Neural progenitor cell (in vitro differentiated cells): Measurements from ENCODE around the gene DHDH. TPM values are rescaled to one million over a fixed set of nuclear protein-coding genes. Genes with fewer than 3 reads are reported as not detected.
A peak's percentile ranks its signal among the peaks of the same experiment; 100 is the strongest.
"Not testable (repeated sequence)": the region's sequence is repeated elsewhere in the genome, so short reads cannot be mapped to it uniquely, and the experiment has no call there.

Source experiments
- DNase-seq: peaks from one replicate; pipeline ENCODE4 v3.0.0-alpha.2; 2016; ENCODE audit warnings: low spot score
- H2AFZ ChIP-seq: fragments of 200-600 bp; sonication (generic); replicated peaks from 2 replicates; pipeline ENCODE4 v1.6.1; 2016; ENCODE audit warnings: antibody characterized with exemption
- H3F3A ChIP-seq: fragments of 200-600 bp; sonication (generic); 2 replicates; pipeline ENCODE4 v1.6.1; 2016; ENCODE audit warnings: antibody characterized with exemption, low read depth
- H3K27ac ChIP-seq: fragments of 200-600 bp; sonication (generic); 2 replicates; pipeline ENCODE4 v1.5.1; 2016; ENCODE audit warnings: mild to moderate bottlenecking
- H3K27me3 ChIP-seq: fragments of 200-600 bp; sonication (generic); 2 replicates; pipeline ENCODE4 v1.6.1; 2016; ENCODE audit warnings: mild to moderate bottlenecking, moderate library complexity
- H3K36me3 ChIP-seq: fragments of 200-600 bp; sonication (generic); 2 replicates; pipeline ENCODE4 v1.5.1; 2016
- H3K4me1 ChIP-seq: fragments of 200-600 bp; sonication (generic); 2 replicates; pipeline ENCODE4 v1.6.1; 2016; ENCODE audit warnings: mixed run types
- H3K4me2 ChIP-seq: fragments of 200-600 bp; sonication (generic); 2 replicates; pipeline ENCODE4 v1.6.1; 2016
- H3K4me3 ChIP-seq: fragments of 200-600 bp; sonication (generic); 2 replicates; pipeline ENCODE4 v1.5.1; 2016
- H3K79me2 ChIP-seq: fragments of 200-600 bp; sonication (generic); 2 replicates; pipeline ENCODE4 v1.6.1; 2016; ENCODE audit warnings: low read depth
- H3K9ac ChIP-seq: fragments of 200-600 bp; sonication (generic); 2 replicates; pipeline ENCODE4 v1.6.1; 2016
- H3K9me3 ChIP-seq: fragments of 200-600 bp; sonication (generic); 2 replicates; pipeline ENCODE4 v1.5.1; 2016; ENCODE audit warnings: low read depth
- H4K20me1 ChIP-seq: fragments of 200-600 bp; sonication (generic); 2 replicates; pipeline ENCODE4 v1.6.1; 2016; ENCODE audit warnings: low read depth
- H3K27ac Mint-ChIP-seq: 3 replicates; pipeline ENCODE4 v1.8.0; 2021; ENCODE audit warnings: mixed read lengths
- H3K27me3 Mint-ChIP-seq: 2 replicates; pipeline ENCODE4 v1.8.0; 2022; ENCODE audit warnings: low read depth, mild to moderate bottlenecking, inconsistent platforms, moderate library complexity, mixed read lengths; ENCODE audit not compliant: insufficient read depth
- H3K36me3 Mint-ChIP-seq: 3 replicates; pipeline ENCODE4 v1.8.0; 2021; ENCODE audit warnings: mixed read lengths
- H3K4me1 Mint-ChIP-seq: 3 replicates; pipeline ENCODE4 v1.8.0; 2021; ENCODE audit warnings: mixed read lengths
- H3K4me3 Mint-ChIP-seq: 3 replicates; pipeline ENCODE4 v1.8.0; 2021; ENCODE audit warnings: mild to moderate bottlenecking, moderate library complexity, mixed read lengths
- H3K9me3 Mint-ChIP-seq: 3 replicates; pipeline ENCODE4 v1.8.0; 2020; ENCODE audit warnings: mixed read lengths
- EZH2 ChIP-seq: fragments of 200-600 bp; sonication (generic); IDR thresholded peaks from 2 replicates; pipeline ENCODE4 v1.6.1; 2017; ENCODE audit warnings: antibody characterized with exemption, mild to moderate bottlenecking, moderate library complexity
- EZH2phosphoT487 ChIP-seq: fragments of 200-600 bp; sonication (generic); IDR thresholded peaks from 2 replicates; pipeline ENCODE4 v1.6.1; 2017; ENCODE audit warnings: antibody characterized with exemption
- total RNA-seq: library from RNA; depleted of rRNA; stranded (reverse); fragments of >200 nt; gene quantifications from 2 replicates; pipeline ENCODE4 v1.2.3, GENCODE V29; 2015; ENCODE audit warnings: low replicate concordance
- TF ChIP-seq, protein P1 (sequence below): fragments of 200-600 bp; sonication (generic); IDR thresholded peaks from 2 replicates; pipeline ENCODE4 v1.5.1; 2017; ENCODE audit warnings: antibody characterized with exemption, mild to moderate bottlenecking

The DHDH gene
- total RNA-seq, 1 donor from 2014 or later, result not detected

DNA sequence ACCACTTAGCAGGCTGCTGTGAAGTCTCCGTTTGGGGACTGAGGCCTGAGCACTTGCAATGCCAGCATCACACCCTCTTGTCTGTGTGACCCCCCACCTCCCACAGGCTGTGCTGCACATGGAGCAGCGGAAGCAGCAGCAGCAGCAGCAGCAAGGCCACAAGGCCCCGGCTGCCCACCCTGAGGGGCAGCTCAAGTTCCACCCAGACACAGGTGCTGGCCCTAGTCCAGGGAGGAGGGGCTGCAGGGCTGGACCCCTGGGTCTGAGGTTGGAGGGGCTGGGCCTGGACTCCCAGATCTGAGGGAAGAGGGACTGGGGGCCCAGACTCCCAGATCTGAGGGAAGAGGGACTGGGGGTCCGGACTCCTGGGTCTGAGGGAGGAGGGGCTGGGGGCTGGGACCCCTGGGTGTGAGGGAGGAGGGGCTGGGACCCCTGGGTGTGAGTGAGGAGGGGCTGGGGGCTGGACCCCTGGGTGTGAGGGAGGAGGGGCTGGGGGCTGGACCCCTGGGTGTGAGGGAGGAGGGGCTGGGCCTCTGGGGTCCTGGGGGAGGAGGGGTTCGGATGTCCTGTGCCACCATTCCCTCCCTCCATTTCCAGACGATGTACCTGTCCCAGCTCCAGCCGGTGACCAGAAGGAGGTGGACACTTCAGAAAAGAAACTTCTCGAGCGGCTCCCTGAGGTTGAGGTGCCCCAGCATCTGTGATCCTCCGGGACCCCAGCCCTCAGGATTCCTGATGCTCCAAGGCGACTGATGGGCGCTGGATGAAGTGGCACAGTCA, 11.6 kb upstream of the DHDH start:
- Mint-ChIP-seq H3K9me3 (no peaks in the 10 kb centered on the region), H3K27ac (no peak overlapping the region), H3K27me3 (no peaks in the 10 kb centered on the region), H3K36me3 (peaks cover 15% of the 10 kb centered on the region), H3K4me3 (no peak overlapping the region), H3K4me1 (no peaks in the 10 kb centered on the region)
- no peaks in the 10 kb centered on the region for H3K36me3 ChIP-seq
- H4K20me1 ChIP-seq, result no peaks in the 10 kb centered on the region
- no peak overlapping the region for H3K4me3 ChIP-seq
- no peaks in the 10 kb centered on the region for H3K9me3 ChIP-seq
- H2AFZ ChIP-seq, result no peak overlapping the region
- H3K27ac ChIP-seq, result no peak overlapping the region
- H3K79me2 ChIP-seq, result no peaks in the 10 kb centered on the region
- no peaks in the 10 kb centered on the region for H3F3A ChIP-seq
- TF ChIP-seq EZH2, result no peak
- no peak for TF ChIP-seq EZH2phosphoT487
- TF ChIP-seq, protein P1, sequence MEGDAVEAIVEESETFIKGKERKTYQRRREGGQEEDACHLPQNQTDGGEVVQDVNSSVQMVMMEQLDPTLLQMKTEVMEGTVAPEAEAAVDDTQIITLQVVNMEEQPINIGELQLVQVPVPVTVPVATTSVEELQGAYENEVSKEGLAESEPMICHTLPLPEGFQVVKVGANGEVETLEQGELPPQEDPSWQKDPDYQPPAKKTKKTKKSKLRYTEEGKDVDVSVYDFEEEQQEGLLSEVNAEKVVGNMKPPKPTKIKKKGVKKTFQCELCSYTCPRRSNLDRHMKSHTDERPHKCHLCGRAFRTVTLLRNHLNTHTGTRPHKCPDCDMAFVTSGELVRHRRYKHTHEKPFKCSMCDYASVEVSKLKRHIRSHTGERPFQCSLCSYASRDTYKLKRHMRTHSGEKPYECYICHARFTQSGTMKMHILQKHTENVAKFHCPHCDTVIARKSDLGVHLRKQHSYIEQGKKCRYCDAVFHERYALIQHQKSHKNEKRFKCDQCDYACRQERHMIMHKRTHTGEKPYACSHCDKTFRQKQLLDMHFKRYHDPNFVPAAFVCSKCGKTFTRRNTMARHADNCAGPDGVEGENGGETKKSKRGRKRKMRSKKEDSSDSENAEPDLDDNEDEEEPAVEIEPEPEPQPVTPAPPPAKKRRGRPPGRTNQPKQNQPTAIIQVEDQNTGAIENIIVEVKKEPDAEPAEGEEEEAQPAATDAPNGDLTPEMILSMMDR, result no peak
- no peak overlapping the region for H3K4me2 ChIP-seq
- no peak overlapping the region for H3K9ac ChIP-seq
- DNase-seq, result no peak
- no peaks in the 10 kb centered on the region for H3K27me3 ChIP-seq
- H3K4me1 ChIP-seq, result no peaks in the 10 kb centered on the region

GRCh38 chr19:48922548-48923490, 10.7 kb upstream of the DHDH start:
- H3K9me3 Mint-ChIP-seq, result no peaks in the 10 kb centered on the region
- H3K36me3 ChIP-seq, result no peaks in the 10 kb centered on the region

GRCh38 chr19:48925240-48925843, 8.2 kb upstream of the DHDH start:
- no peak overlapping the region for H3K4me3 Mint-ChIP-seq
- Histone ChIP-seq H3K4me3 (no peak overlapping the region), H3K79me2 (no peaks in the 10 kb centered on the region), H3K4me2 (no peak overlapping the region), H3K27ac (no peak overlapping the region), H2AFZ (no peak overlapping the region), H3K9ac (no peak overlapping the region), H3K36me3 (no peaks in the 10 kb centered on the region), H3K9me3 (no peaks in the 10 kb centered on the region), H3K4me1 (no peaks in the 10 kb centered on the region), H4K20me1 (no peaks in the 10 kb centered on the region), H3K27me3 (no peaks in the 10 kb centered on the region), H3F3A (no peaks in the 10 kb centered on the region)
- H3K27me3 Mint-ChIP-seq, result no peaks in the 10 kb centered on the region
- H3K4me1 Mint-ChIP-seq, result no peaks in the 10 kb centered on the region
- H3K27ac Mint-ChIP-seq, result no peak overlapping the region
- H3K36me3 Mint-ChIP-seq, result peaks cover 5% of the 10 kb centered on the region
- no peaks in the 10 kb centered on the region for H3K9me3 Mint-ChIP-seq
- TF ChIP-seq EZH2phosphoT487, result no peak
- no peak for TF ChIP-seq EZH2
- TF ChIP-seq, protein P1, result no peak
- DNase-seq, result no peak

More at GRCh38 chr19:48922548-48923490, 10.7 kb upstream of the DHDH start:
- no peaks in the 10 kb centered on the region for H3K4me1 ChIP-seq
- Mint-ChIP-seq H3K4me1 (no peaks in the 10 kb centered on the region), H3K27ac (peak overlapping the region; percentile 65), H3K27me3 (no peaks in the 10 kb centered on the region), H3K36me3 (peaks cover 14% of the 10 kb centered on the region), H3K4me3 (no peak overlapping the region)
- H3K9me3 ChIP-seq, result no peaks in the 10 kb centered on the region
- no peaks in the 10 kb centered on the region for H4K20me1 ChIP-seq
- DNase-seq, result no peak
- H3K27ac ChIP-seq, result no peak overlapping the region
- H3F3A ChIP-seq, result no peaks in the 10 kb centered on the region
- H3K4me3 ChIP-seq, result no peak overlapping the region
- no peak overlapping the region for H3K9ac ChIP-seq
- H3K79me2 ChIP-seq, result no peaks in the 10 kb centered on the region
- H3K27me3 ChIP-seq, result no peaks in the 10 kb centered on the region
- TF ChIP-seq, protein P1, result no peak
- TF ChIP-seq EZH2 (no peak), EZH2phosphoT487 (no peak)
- no peak overlapping the region for H2AFZ ChIP-seq
- no peak overlapping the region for H3K4me2 ChIP-seq

GRCh38 chr19:48925890-48926289, 7.6 kb upstream of the DHDH start:
- H3K9ac ChIP-seq, H3K4me2 ChIP-seq, H2AFZ ChIP-seq, H3K4me3 Mint-ChIP-seq, DNase-seq, H3K27me3 ChIP-seq, H3K27ac ChIP-seq, H3K79me2 ChIP-seq, H4K20me1 ChIP-seq, H3K27ac Mint-ChIP-seq, H3K9me3 ChIP-seq, H3K36me3 Mint-ChIP-seq, H3K36me3 ChIP-seq, H3K27me3 Mint-ChIP-seq, H3K4me3 ChIP-seq, H3K9me3 Mint-ChIP-seq, H3F3A ChIP-seq, H3K4me1 Mint-ChIP-seq, H3K4me1 ChIP-seq: not testable (repeated sequence)
